ENCODE data around the gene NAA60. TPM values are rescaled to one million over a fixed set of nuclear protein-coding genes. Genes with fewer than 3 reads are reported as not detected.

The NAA60 gene
- total RNA-seq, 2 experiments from 2014 or later, result 24.6 TPM

DNA sequence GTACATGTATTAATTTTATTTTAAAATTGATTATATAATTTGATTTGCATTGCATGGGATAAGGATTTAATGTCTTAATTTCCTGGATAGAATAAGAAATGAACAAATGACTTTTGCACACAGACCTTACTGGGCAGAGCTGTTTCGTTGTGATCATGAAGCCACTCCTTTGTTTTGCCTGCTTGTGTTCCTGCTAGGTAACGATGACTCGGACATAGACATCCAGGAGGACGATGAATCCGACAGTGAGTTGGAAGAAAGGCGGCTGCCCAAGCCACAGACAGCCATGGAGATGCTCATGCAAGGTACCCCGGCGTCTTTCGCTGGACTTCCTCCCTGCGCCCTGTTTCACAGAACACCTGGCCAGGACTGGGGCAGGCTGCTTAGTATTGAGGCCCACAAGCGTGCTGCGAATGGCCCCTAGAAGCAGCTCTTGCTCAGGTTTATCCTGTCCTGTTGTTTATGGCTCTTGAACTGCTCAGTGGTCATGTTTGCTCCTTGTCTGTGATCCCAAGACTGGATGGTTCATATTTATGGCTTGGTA is 87.0 kb downstream of the NAA60 start:
- TF ChIP-seq, protein P1, sequence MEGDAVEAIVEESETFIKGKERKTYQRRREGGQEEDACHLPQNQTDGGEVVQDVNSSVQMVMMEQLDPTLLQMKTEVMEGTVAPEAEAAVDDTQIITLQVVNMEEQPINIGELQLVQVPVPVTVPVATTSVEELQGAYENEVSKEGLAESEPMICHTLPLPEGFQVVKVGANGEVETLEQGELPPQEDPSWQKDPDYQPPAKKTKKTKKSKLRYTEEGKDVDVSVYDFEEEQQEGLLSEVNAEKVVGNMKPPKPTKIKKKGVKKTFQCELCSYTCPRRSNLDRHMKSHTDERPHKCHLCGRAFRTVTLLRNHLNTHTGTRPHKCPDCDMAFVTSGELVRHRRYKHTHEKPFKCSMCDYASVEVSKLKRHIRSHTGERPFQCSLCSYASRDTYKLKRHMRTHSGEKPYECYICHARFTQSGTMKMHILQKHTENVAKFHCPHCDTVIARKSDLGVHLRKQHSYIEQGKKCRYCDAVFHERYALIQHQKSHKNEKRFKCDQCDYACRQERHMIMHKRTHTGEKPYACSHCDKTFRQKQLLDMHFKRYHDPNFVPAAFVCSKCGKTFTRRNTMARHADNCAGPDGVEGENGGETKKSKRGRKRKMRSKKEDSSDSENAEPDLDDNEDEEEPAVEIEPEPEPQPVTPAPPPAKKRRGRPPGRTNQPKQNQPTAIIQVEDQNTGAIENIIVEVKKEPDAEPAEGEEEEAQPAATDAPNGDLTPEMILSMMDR (IDR thresholded peaks at IDR 0.05), result no peak
- no peak overlapping the region for H3K27ac Mint-ChIP-seq
- CTCF ChIA-PET, result no interaction called here
- no peaks in the 10 kb centered on the region for H3K27me3 Mint-ChIP-seq
- POLR2A ChIA-PET, result interaction anchor here (1.0 to 1.3 kb wide), 2 partner anchors 11 to 48 kb away, joined by 4 read pairs; no protein-coding TSS in a partner anchor
- peaks cover 10% of the 10 kb centered on the region for H3K4me1 Mint-ChIP-seq (ENCODE audit: low read depth)
- no peaks in the 10 kb centered on the region for H3K9me3 Mint-ChIP-seq
- H3K36me3 Mint-ChIP-seq (ENCODE audit: low read depth), result peaks cover 8% of the 10 kb centered on the region
- DNase-seq (no peak), ATAC-seq (no peak)
- intact Hi-C loops (cut with micrococcal nuclease), result no loop called here
- H3K4me3 Mint-ChIP-seq, result no peak overlapping the region

DNA sequence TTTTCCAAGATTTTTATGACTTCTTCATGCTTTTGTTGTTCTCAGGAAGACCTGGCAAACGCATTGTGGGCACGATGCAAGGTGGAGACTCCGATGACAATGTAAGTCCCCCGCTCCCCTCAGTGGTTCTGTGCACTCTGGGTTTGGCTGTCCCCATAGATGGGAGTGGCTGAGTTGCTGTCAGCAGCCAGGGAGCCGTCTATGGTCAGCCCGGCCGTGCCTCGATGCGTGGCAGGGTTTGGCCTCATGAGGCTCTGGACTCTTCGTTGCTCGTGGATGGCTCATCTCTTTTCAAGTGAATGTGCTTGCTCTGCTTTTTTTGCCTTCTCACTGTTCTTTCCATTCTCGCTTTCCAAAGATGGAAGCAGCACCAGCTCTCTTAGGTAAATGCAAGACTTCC is 89.3 kb downstream of the NAA60 start:
- ChIA-PET CTCF (no interaction called here), POLR2A (no interaction called here)
- TF ChIP-seq, protein P1 (IDR thresholded peaks at IDR 0.05), result no peak
- ATAC-seq (no peak), DNase-seq (no peak)
- Mint-ChIP-seq H3K36me3 (ENCODE audit: low read depth) (peaks cover 8% of the 10 kb centered on the region), H3K27ac (no peak overlapping the region), H3K9me3 (no peaks in the 10 kb centered on the region), H3K27me3 (no peaks in the 10 kb centered on the region), H3K4me3 (no peak overlapping the region), H3K4me1 (ENCODE audit: low read depth) (peaks cover 5% of the 10 kb centered on the region)
- intact Hi-C loops (cut with micrococcal nuclease), result no loop called here

DNA sequence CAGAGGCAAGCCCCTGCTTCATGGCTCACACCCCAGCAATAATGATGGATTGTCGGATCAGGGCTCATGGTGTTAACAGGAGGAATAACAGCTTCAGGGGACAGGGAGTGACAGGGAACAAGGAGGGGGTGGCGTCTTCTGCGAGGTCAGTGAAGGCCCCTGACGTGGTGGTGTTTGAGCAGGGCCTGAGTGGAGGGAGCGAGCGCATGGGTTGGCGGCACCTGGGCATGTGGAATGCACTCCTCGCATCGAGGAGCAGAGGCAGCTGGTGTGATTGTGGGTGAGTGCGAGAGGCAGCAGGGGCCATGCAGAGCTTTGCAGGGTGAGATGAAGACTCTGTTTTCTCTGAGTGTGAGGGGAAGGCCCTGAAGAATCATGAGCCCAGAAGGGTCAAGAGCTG is 90.6 kb downstream of the NAA60 start:
- ChIA-PET CTCF (no interaction called here), POLR2A (interaction anchor here (1.1 kb wide), 1 partner anchor 21 kb away, joined by 4 read pairs; no protein-coding TSS in a partner anchor)
- Mint-ChIP-seq H3K27ac (peak overlapping the region; percentile 10), H3K4me1 (ENCODE audit: low read depth) (no peaks in the 10 kb centered on the region), H3K27me3 (no peaks in the 10 kb centered on the region), H3K9me3 (no peaks in the 10 kb centered on the region), H3K36me3 (ENCODE audit: low read depth) (peaks cover 6% of the 10 kb centered on the region), H3K4me3 (no peak overlapping the region)
- intact Hi-C loops (cut with micrococcal nuclease), result no loop called here
- no peak for DNase-seq
- no peak for ATAC-seq
- TF ChIP-seq, protein P1 (IDR thresholded peaks at IDR 0.05), result no peak

DNA sequence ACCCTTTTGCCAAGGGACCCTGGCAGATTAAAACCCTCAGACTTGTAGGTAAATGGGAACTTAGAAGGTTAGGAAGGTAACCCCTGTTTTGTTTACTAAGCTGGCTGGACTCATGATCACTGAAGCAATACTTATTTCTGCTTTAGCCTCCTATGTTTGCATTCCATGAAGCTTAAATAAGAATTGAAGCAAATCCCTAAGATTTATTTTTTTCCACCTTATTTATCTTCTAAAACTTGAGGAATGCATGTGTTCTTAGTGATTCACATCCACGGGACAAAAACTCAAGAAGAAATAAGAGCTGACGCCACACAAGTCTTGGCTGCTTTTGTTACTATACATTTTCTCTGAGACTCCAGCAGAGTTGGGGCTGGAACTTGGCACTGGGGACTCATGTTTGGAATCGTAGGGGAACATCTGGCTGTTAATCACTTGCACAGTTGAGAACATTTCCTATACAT is 92.8 kb downstream of the NAA60 start:
- no peak for DNase-seq
- Mint-ChIP-seq H3K4me3 (no peak overlapping the region), H3K4me1 (ENCODE audit: low read depth) (no peaks in the 10 kb centered on the region), H3K27me3 (no peaks in the 10 kb centered on the region), H3K9me3 (no peaks in the 10 kb centered on the region), H3K36me3 (ENCODE audit: low read depth) (peaks cover 12% of the 10 kb centered on the region), H3K27ac (no peak overlapping the region)
- intact Hi-C loops (cut with micrococcal nuclease), result no loop called here
- POLR2A ChIA-PET, result interaction anchor here (0.9 to 1.2 kb wide), 2 partner anchors 11 to 31 kb away, joined by 3 to 4 read pairs; no protein-coding TSS in a partner anchor
- CTCF ChIA-PET, result no interaction called here
- TF ChIP-seq, protein P1 (IDR thresholded peaks at IDR 0.05), result no peak
- no peak for ATAC-seq

Small RNAs within 50 kb of the gene (microRNA-seq; reads per million reads assigned to microRNA genes)
- not detected for gene MIR6126 (ENCODE audit: borderline microRNAs expressed, borderline replicate concordance)

Other genes starting within 250 kb of the NAA60 start
- 1 to 10 TPM; 8.7 to 9.6 TPM for gene ZNF200, start 208.5 kb upstream of the NAA60 start, total RNA-seq
- not detected for gene MEFV, start 187.0 kb upstream of the NAA60 start, total RNA-seq
- 10 to 100 TPM; 19.5 to 22.0 TPM for gene ZNF263, start 160.2 kb upstream of the NAA60 start, total RNA-seq
- gene TIGD7, start 138.2 kb upstream of the NAA60 start, total RNA-seq, result 1 to 10 TPM; 4.0 to 4.7 TPM
- 10 to 100 TPM; 21.2 to 21.7 TPM for gene ZNF75A, start 138.2 kb upstream of the NAA60 start, total RNA-seq
- gene OR2C1, start 87.8 kb upstream of the NAA60 start, total RNA-seq, result not detected
- 10 to 100 TPM; 13.2 to 15.6 TPM for gene ZSCAN32, start 42.7 kb upstream of the NAA60 start, total RNA-seq
- gene ZNF174, start 42.5 kb upstream of the NAA60 start, total RNA-seq, result 1 to 10 TPM; 6.7 to 6.9 TPM
- 1 to 10 TPM; 1.6 to 1.8 TPM for gene ZNF597, start 176 bp upstream of the NAA60 start, total RNA-seq
- not detected for gene C16orf90, start 51.8 kb downstream of the NAA60 start, total RNA-seq
- gene CLUAP1, start 57.3 kb downstream of the NAA60 start, total RNA-seq, result 10 to 100 TPM; 10.5 to 11.8 TPM
- 10 to 100 TPM; 17.9 to 19.8 TPM for gene NLRC3, start 133.7 kb downstream of the NAA60 start, total RNA-seq
- 10 to 100 TPM in 1 of 2 experiments, 1 to 10 TPM in 1; 9.8 to 10.1 TPM for gene SLX4, start 167.9 kb downstream of the NAA60 start, total RNA-seq
- 10 to 100 TPM; 11.8 to 12.1 TPM for gene DNASE1, start 211.0 kb downstream of the NAA60 start, total RNA-seq